M059J (cell line): ENCODE data around the gene SCAP. TPM values are rescaled to one million over a fixed set of nuclear protein-coding genes. Genes with fewer than 3 reads are reported as not detected.
"Not testable (repeated sequence)": the region's sequence is repeated elsewhere in the genome, so short reads cannot be mapped to it uniquely, and the experiment has no call there.

Experiments used
- DNase-seq: peaks from one replicate; pipeline ENCODE4 v3.0.0-alpha.2; 2012; ENCODE audit warnings: low read depth
- total RNA-seq: library from RNA; depleted of rRNA; stranded (reverse); fragments of >200 nt; shearing (Covaris generic); gene quantifications from 2 replicates; pipeline ENCODE4 v1.2.3, GENCODE V29; 2014

Gene SCAP
- total RNA-seq, 1 experiment from 2014 or later: 40.1 TPM

GRCh38 chr3:47481763-47482162, 6.0 kb upstream of the SCAP start:
- DNase-seq: not testable (repeated sequence)

- not testable (repeated sequence) for DNase-seq
These were observed 4.5 kb upstream of the SCAP start for GRCh38 chr3:47480267-47480666.

- no peak for DNase-seq
These were observed 4.1 kb upstream of the SCAP start for GRCh38 chr3:47479826-47480160.

DNA sequence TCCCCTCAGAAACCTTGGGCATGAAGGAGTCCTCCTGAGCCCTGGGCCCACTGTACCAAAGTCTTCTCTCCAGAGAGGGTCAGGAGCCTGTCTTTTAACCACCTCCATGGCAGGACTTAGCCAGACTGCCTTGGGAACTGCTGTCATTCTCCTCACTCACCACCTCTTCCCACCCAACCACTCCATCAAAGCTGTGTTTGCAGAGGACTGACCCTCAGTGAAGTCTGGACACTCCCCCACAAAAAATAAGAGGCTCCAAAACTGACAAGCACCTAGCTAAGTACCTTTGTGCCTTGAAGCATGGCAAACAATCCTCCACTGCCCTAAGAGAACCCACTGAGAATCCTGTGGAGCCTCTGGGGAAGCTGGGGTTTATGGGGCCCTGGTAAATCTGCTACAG, 2.3 kb upstream of the SCAP start:
- DNase-seq: no peak

DNA sequence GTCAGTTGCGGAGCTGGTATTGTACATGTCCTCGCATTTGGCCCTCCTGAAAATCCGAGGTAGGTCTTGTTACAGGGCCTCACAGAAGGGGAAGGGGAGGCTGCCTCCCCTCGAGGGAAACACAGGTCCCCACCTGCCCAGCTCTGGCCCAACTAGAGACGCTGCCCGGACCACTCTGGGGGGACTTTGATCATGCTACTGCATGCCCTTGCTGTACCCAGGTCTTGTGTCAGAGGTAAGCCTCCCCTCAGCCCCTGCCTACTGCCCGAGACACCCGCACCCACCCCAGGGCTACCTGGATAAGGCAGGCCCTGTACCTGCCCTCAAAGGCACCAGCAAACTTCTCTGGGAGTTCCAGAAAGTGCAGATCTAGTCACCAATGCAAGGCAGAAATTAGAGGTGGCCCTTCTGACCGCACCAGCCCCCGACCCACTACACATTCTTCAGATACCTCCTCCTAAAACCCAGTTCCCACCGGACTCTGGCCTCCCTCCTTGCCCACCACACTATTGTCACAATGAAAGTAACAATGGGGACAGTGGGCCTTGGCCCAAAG, 981 bp upstream of the SCAP start:
- DNase-seq: no peak

DNA sequence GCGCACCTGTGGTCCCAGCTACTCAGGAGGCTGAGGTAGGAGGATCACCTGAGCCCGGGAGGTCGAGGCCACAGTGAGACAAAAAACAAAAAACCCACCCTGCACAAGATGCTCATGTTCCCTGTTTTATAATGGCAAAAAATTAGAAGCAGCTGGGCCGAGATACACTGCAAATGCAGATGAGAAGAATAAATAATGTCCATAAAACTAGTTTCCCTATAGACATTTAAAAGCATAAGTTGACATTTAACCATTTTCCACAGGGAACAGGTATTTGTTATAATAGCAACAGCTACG, 537 bp upstream of the SCAP start:
- no peak for DNase-seq

- peak; percentile 33 for DNase-seq
These were observed 642 bp downstream of the SCAP start for GRCh38 chr3:47475029-47475569.

- DNase-seq: no peak
These were observed 2.4 kb downstream of the SCAP start for GRCh38 chr3:47473391-47473790.

DNA sequence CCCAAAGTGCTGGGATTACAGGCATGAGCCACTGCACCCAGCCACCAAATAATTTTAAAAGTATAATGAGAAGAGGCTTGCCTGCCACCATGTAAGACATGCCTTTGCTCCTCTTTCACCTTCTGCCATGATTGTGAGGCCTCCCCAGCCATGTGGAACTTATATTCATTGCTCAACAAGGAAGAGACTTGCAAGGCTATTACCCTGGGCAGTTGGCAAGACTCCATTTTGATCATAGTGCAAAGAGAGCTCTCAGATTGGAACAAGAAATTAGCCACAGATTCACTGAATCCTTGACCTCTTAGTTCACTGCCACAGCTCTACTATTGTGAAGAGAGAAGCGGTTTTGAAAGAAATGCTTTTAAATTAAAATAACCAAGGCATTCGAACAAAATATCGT, 6.1 kb downstream of the SCAP start:
- DNase-seq: no peak

DNA sequence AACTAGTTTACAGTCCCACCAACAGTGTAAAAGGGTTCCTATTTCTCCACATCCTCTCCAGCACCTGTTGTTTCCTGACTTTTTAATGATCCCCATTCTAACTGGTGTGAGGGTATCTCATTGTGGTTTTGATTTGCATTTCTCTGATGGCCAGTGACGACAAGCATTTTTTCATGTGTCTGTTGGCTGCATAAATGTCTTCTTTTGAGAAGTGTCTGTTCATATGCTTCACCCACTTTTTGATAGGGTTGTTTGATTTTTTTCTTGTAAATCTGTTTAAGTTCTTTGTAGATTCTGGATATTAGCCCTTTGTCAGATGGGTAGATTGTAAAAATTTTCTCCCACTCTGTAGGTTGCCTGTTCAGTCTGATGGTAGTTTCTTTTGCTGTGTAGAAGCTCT, 7.4 kb downstream of the SCAP start:
- DNase-seq: not testable (repeated sequence)

- no peak for DNase-seq
These were observed 11.2 kb downstream of the SCAP start for GRCh38 chr3:47464588-47464987.

- not testable (repeated sequence) for DNase-seq
These were observed 16.1 kb downstream of the SCAP start for GRCh38 chr3:47459534-47460085.

DNA sequence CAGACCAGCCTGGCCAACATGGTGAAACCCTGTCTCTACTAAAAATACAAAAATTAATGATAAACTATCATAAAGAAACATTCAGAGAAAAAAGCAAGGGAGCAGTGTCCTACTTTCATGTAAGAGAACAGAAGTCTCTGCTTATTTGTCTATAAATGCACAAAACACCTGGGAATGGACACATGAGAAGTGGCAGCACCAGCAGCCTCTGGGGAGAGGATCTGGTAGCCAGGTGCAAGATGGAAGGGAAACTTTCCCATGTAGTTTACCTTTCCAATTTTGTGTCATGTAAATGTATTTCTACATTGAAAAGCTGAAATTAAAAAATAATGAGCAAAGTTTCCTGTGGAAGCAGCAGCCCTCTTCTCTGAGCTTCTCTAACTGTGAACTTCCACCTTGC, 18.8 kb downstream of the SCAP start:
- no peak for DNase-seq

DNA sequence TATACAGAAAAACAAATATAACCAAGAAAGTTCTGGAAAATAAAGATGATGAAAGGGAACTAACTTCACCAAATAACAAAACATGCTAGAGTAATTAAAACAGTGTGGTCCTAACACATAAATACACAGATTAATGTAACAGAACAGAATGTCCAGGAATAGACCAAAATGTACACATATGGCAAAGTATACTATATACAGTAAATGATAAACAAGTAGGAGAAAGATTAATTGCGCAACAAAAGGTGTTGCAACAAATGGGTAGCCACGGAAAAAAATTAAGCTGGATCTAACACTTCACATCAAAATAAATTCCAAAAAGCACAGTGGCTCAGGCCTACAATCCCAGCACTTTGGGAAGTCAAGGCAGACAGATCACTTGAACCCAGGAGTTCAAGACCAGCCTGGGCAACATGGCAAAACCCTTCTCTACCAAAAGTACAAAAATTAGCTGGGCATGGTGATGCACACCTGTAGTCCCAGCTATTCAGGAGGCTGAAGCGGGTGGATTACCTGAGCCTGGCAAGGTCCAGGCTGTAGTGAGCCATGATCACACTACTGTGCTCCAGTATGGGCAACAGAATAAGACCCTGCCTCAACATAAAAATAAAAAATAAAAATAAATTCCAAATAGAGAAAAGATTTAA, 19.8 kb downstream of the SCAP start:
- DNase-seq: no peak

DNA sequence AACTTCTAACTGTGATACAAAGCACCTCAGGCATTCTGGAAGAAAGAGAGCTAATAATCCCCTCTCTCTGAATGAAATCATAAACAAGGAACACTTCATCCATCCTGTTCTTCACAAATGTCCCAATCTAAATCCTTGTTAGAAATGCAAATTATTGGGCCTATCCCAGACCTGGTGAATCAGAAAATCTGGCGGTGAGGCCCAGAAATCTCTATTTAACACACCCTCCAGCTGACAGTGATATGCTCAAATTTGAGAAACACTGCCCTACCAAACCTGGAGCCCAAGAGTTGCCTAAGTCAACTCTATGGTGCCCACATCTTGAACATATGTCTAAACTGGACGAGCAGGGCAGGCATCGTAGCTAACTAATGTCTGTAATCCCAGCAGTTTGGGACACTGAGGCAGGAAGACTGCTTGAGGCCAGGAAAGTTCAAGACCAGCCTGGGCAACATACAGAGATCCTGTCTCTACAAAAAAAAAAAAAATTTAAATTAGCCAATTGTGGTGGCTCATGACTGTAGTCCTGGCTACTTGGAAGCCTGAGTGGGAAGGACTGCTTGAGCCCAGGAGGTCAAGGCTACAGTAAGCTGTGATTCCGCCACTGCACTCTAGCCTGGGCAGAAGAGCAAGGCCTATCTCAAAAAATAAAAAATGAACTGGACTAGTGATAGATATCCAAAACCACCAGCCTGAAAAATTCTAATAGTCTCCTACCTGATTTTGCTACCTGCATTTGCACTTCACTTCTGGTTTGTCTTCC, 23.1 kb downstream of the SCAP start:
- DNase-seq: no peak

GRCh38 chr3:47444103-47444502, 31.6 kb downstream of the SCAP start:
- no peak for DNase-seq

- no peak for DNase-seq
These were observed 32.1 kb downstream of the SCAP start for GRCh38 chr3:47443611-47443995.

GRCh38 chr3:47441796-47442551, 33.8 kb downstream of the SCAP start:
- no peak for DNase-seq

DNA sequence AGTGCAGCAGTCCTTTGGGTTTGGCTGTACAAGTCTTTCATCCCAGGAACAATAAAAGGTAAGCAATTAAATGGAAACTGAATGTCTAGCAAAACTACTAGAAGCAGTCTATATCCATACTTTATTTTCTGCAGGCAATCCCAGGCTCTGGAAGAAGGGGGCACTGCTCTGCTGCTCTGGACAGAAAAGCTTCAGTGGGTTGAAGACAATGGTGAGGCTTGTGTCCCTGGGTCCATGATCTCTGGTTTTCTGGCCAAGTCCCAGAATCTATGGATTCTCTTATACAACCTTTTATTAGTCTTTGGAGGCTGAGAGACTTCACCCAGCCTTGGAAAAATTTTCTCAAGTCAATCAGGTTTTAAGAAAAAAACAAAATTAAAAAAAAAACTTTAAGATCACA, 35.6 kb downstream of the SCAP start:
- DNase-seq: no peak

DNA sequence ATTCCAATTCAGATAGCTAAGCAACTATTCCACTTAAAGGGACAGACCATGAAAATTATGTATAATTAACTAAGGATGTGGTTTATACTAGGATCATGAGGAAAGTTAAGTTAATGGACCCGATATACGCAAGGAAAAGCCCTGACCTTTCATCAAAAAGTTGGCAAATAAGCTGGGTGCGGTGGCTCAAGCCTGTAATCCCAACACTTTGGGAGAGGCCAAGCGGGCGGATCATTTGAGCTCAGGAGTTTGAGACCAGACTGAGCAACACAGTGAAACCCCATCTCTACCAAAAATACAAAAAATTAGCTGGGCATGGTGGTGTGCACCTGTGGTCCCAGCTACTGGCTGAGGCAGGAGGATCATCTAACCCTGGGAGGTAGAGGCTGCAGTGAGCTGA, 39.6 kb downstream of the SCAP start:
- no peak for DNase-seq

GRCh38 chr3:47434849-47435248, 40.9 kb downstream of the SCAP start:
- DNase-seq: no peak

DNA sequence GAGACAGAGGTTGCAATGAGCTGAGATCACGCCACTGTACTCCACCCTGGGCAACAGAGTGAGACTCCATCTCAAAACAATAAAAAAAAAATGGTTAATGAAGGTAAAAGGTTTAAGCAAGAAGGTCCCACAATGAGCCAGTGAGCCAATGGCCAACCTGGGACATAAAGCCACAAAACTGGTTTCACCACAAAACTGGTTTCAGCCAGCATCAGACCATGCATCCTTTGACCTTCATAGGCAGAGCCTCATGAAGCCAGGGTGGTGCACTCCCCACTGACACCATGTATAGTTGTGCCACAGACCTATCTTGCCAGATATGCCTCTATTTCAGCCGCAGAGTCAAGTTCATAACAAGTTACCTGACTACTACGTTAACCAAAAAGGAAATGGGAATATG, 41.9 kb downstream of the SCAP start:
- DNase-seq: no peak
